ENCODE data around the gene PTCH1. TPM values are rescaled to one million over a fixed set of nuclear protein-coding genes. Genes with fewer than 3 reads are reported as not detected.
A peak's percentile ranks its signal among the peaks of the same experiment; 100 is the strongest.

The PTCH1 gene
- total and polyA plus RNA-seq, 8 donors: 19.7 to 104 (median 84.1) TPM

DNA sequence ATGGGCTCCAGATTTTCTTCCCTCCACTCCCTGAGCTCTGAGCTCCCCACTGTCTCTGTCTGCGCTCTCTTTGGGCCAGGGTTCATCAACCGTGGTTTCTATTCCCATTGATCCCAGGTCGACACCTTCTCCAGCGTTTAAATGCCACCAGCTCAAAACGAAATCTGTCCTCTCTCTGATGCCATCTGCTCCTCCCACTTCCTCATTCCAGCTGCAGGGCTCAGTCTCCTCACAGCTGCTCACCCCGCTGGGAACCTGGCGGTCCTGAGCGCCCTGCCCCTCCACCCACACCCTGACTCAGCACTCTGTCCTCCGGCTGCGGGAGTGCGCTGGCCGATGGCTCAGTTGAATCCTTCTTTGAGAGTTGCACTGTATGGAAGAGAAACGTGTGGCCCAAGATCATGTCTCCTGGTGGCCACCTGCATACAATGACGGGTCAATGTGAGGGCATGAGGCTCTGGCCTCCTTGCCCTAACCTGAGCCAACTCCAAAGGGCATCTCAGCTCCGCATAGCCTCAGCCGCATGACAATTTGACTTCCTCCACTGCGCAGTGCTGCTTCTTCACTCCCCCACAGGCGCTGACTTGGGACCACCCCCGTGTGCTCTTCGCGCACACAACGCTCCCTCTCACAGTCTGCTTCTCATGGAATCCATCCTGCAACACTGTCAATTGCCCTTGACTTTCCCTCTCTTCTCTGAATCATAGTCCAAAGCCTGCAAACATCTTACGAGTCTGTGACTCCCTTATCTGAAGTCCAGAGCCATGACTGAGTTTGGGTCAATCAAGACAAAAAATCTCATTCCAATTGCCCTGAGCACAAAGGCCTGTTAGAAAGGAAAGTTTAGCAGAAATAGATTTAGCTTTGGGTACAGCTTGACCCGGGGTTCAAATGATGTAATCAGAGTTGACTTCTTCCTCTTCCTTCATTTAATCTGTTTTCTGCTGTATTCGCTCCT lies 82.4 kb downstream of the PTCH1 start:
- H3K27me3 ChIP-seq: no peaks in the 10 kb centered on the region
- H3K9me3 ChIP-seq: peaks cover 0 to 9% of the 10 kb centered on the region in 2 donors
- no peak for ATAC-seq
- no peak overlapping the region for H3K27ac ChIP-seq
- H3K4me1 ChIP-seq: no peaks in the 10 kb centered on the region
- intact Hi-C loops (cut with DNase I): no loop called here
- DNase-seq: no peak
- TF ChIP-seq, protein P1, sequence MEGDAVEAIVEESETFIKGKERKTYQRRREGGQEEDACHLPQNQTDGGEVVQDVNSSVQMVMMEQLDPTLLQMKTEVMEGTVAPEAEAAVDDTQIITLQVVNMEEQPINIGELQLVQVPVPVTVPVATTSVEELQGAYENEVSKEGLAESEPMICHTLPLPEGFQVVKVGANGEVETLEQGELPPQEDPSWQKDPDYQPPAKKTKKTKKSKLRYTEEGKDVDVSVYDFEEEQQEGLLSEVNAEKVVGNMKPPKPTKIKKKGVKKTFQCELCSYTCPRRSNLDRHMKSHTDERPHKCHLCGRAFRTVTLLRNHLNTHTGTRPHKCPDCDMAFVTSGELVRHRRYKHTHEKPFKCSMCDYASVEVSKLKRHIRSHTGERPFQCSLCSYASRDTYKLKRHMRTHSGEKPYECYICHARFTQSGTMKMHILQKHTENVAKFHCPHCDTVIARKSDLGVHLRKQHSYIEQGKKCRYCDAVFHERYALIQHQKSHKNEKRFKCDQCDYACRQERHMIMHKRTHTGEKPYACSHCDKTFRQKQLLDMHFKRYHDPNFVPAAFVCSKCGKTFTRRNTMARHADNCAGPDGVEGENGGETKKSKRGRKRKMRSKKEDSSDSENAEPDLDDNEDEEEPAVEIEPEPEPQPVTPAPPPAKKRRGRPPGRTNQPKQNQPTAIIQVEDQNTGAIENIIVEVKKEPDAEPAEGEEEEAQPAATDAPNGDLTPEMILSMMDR (IDR thresholded peaks at IDR 0.05): no peak
- no peak overlapping the region for H3K4me3 ChIP-seq
- H3K36me3 ChIP-seq: no peaks in the 10 kb centered on the region

DNA sequence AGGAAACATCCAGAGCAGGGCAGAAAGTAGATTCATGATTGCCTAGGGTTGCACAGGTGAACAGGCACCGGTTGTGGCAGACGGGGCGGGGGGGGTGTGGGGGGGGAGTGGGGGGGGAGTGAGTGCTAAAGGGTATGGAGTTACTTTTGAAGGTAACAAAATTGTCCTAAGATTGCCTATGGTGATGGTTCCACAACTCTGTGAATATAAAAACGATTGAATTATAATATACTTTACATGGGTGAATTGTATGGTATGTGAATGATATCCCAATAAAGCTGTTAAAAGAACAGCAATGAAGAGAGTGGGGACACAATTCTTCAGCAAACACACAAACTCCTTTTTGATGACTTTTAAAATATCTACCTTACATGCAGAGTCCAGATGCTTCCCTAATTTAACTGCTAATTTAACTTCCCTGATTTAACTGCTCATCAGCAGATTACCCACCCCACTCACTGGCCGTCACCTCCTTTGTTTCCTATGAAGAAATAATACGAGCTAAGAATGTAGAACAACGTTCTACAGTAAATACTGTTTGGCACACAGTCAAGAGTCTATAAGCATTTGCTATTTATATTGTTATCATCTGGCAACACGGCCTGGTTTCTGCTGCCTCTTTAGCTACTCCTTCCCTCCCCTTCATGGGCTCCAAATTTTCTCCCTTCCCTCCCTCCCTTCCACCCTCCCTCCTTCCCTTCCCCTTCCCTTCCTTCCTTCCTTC lies 83.5 kb downstream of the PTCH1 start:
- TF ChIP-seq, protein P1 (IDR thresholded peaks at IDR 0.05): no peak
- H3K4me3 ChIP-seq: no peak overlapping the region
- no peak overlapping the region for H3K27ac ChIP-seq
- no peaks in the 10 kb centered on the region for H3K27me3 ChIP-seq
- intact Hi-C loops (cut with DNase I): no loop called here
- no peaks in the 10 kb centered on the region for H3K36me3 ChIP-seq
- no peak for ATAC-seq
- H3K9me3 ChIP-seq: peaks cover 0 to 9% of the 10 kb centered on the region in 2 donors
- H3K4me1 ChIP-seq: no peaks in the 10 kb centered on the region
- peak in 2 of 4 donors; percentile 77 to 84 for DNase-seq

DNA sequence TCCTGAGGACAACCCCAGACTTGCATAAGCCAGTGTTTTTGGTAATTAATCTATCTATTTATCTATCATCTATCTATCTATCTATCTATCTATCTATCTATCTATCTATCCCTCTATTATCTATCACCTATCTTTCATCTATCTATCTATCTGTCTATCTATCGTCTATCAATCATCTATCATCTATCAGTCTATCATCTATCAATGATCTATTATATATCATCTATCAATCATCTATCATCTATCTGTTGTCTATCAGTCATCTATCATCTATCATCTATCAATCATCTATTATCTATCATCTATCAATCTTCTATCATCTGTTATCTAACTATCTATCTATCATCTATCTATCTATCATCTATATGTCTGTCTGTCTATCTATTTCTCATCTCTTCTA lies 85.5 kb downstream of the PTCH1 start:
- intact Hi-C loops (cut with DNase I): no loop called here
- TF ChIP-seq, protein P1 (IDR thresholded peaks at IDR 0.05): no peak
- Histone ChIP-seq H3K4me1 (peaks cover 0 to 5% of the 10 kb centered on the region in 2 donors), H3K36me3 (no peaks in the 10 kb centered on the region), H3K4me3 (no peak overlapping the region), H3K9me3 (peaks cover 0 to 9% of the 10 kb centered on the region in 2 donors), H3K27ac (no peak overlapping the region), H3K27me3 (peaks cover 0 to 13% of the 10 kb centered on the region in 2 donors)
- ATAC-seq (no peak), DNase-seq (no peak)

DNA sequence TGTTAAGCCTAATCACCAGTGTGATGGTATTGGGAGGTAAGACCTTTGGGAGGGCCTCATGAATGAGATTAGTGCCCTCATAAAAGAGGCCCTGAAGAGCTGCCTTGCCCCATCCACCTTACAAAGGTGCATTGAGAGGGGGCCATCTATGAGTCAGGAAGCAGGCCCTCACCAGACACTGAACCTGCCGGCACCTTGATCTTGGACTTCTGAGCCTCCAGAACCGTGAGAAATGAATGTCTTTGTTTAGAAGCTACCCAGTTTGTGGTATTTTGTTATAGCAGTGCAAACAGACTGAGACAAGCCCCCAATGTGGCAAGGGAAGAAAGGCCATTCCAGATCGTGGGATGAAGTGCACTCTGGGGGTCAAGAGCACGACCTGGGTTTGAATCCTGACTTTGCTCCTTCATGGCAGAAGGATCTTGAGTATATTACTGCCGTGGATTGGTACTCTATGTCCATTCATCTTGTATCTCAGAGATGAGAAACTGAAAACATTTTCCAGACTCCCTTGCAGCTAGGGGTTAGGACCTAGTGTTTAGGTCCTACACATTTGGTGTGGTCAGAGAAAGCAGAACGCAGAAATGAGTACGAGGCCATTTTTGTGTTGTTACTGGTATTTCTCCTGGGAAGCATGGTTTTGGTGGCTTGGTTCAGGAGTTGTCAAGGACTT lies 86.7 kb downstream of the PTCH1 start:
- Histone ChIP-seq H3K9me3 (peaks cover 0 to 9% of the 10 kb centered on the region in 2 donors), H3K36me3 (no peaks in the 10 kb centered on the region), H3K4me1 (peaks cover 0 to 5% of the 10 kb centered on the region in 2 donors), H3K27me3 (peaks cover 0 to 25% of the 10 kb centered on the region in 2 donors), H3K27ac (no peak overlapping the region), H3K4me3 (no peak overlapping the region)
- ATAC-seq (no peak), DNase-seq (no peak)
- TF ChIP-seq, protein P1 (IDR thresholded peaks at IDR 0.05): no peak
- intact Hi-C loops (cut with DNase I): no loop called here
